GM21737 (cell line): ENCODE results near the gene PLEKHH1.
"Not testable (repeated sequence)": the region's sequence is repeated elsewhere in the genome, so short reads cannot be mapped to it uniquely, and the experiment has no call there.

Experiments
- ATAC-seq: cut with Tn5 transposase; IDR thresholded peaks from one replicate; pipeline ENCODE4 v1.9.1; 2021; ENCODE audit warnings: mild to moderate bottlenecking, moderate library complexity; ENCODE audit not compliant: unreplicated experiment

Gene PLEKHH1

GRCh38 chr14:67619446-67620216, 86.5 kb downstream of the PLEKHH1 start, which contains the start of gene ARG2:
Gene ARG2 (plus strand): TSS chr14:67619920. CDS start chr14:67619978, 58 bp downstream.
- peak; percentile 88 for ATAC-seq

GRCh38 chr14:67620217-67620785, 87.2 kb downstream of the PLEKHH1 start:
- no peak for ATAC-seq

DNA sequence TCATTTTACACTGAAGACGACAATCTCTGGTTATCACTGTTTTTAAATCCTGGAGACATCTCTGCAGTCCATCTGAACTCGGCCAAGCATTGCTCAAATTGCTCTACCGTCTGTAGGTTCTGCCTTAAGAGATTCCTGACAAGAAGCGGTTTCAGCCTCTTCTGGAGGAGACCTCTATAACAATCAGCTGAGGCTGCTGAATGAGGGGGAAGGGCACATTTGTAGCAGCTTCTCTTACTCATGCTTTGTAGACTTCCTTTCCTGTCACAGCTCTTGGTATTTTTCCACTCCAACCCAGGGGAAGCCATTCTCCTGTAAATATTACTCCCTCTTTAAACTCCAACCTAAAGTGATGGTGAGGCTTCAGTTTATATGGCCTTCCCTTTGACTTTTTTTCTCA, 89.6 kb downstream of the PLEKHH1 start:
- no peak for ATAC-seq

GRCh38 chr14:67623114-67623513, 90.0 kb downstream of the PLEKHH1 start:
- ATAC-seq, result no peak

DNA sequence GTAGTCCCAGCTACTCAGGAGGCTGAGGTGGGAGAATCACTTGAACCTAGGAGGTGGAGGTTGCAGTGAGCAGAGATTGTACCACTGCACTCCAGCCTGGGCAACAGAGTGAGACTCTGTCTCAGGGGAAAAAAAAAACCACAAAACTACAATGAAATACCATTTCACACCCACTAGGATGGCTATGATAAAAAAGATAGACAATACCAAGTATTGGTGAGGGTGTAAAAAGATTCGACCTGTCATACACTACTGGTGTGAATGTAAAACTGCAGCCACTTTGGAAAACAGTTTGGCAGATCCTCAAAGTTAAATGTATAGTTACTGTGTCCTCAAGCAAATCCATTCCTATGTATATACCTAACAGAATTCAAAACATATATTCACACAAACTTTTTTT, 93.0 kb downstream of the PLEKHH1 start:
- ATAC-seq, result not testable (repeated sequence)

- no peak for ATAC-seq
Measured at GRCh38 chr14:67627519-67627918, 94.4 kb downstream of the PLEKHH1 start.

GRCh38 chr14:67630186-67630585, 97.1 kb downstream of the PLEKHH1 start:
- no peak for ATAC-seq

GRCh38 chr14:67630938-67631337, 97.8 kb downstream of the PLEKHH1 start:
- ATAC-seq, result no peak

DNA sequence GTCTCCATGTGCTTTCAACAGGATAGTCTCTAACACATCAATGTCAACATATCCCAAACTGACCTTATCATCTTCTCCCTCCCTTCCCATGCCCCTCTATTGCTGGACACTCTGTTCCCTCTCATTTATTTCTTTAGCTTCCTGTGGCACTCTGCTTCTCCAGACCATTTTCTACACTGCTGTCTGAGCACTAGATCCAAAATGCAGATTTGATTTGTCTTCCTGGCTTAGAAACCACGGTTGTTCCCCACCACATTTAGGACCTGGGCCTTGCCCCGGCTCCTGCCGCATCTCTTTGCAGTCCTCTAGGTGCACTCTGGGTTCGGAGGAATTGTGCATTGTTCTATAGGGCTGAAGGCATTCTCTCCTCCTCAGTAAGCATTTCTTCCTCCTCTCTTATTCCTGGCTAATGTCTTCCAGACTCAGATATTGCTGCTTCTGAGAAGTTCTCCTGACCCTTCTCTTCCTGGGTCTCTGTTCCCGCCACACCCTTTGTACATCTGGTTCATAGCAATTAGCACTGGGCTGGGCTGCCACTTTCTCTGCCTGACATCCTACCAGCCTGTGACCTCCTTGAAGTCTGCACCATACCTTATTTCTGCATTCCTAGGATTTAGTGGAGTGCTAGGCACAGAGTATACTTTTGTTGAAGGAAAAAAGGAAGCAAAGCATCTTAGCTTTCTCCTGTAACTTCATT, 100.5 kb downstream of the PLEKHH1 start:
- ATAC-seq, result no peak

DNA sequence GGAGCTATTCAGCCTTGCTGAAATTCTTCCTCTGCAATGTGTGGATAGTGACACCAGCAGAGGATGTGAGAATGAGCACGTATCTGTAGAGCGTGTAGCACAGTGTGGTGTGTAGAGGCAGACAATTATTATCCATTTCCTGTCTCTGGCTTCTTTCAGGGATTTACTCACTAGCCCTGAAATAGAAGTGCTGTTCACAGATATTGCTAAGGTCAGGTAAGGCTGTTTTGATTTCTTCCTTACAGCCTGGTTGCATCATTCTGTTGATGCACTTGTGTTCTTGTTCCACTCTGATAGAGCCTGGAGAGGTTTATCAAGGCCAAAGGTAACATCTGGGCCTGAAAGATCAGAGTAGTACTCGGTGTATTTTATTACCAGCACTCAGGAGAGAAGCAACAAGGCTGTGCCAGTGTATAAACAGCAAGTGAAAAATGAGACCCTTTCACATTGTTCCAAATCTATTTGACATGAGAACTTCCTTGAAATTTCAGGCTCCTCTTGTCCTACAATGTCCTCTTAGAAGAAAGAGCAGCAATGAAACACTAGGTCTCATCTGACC, 103.3 kb downstream of the PLEKHH1 start:
- no peak for ATAC-seq

DNA sequence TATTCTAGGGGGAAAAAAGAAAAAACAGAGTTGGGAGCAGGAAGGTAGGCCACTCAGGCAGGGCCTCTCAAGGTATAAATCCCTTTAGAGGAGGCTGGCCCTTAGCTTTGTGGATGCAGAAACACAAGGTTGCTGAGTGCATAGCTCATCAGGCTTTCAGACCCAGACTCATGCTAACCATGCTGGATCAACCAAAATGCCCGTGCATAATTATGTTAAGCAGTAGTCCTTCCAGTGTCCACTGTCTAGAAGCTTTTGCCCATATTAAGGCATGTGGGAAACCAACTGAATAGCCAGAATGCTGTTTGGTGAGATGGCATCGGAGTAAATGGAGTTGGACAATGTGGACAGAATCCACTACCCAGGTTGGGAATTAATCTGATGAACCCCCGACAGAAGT, 105.6 kb downstream of the PLEKHH1 start:
- no peak for ATAC-seq
